OCI-M1 (cell line): ENCODE data around the gene SEMA3B.
"Not testable (repeated sequence)": the region's sequence is repeated elsewhere in the genome, so short reads cannot be mapped to it uniquely, and the experiment has no call there.

Experiments
- DNase-seq: peaks from one replicate; lab custom pipeline; 2025; lab: John Stamatoyannopoulos, UW

SEMA3B gene

GRCh38 chr3:50258979-50259378 lies 10.0 kb upstream of the SEMA3B start:
- no peak for DNase-seq

GRCh38 chr3:50259432-50260026 lies 9.4 kb upstream of the SEMA3B start:
- DNase-seq = no peak

- peak; percentile 89 for DNase-seq
Measured at GRCh38 chr3:50260027-50260941, 8.7 kb upstream of the SEMA3B start.

GRCh38 chr3:50260942-50261441 lies 8.0 kb upstream of the SEMA3B start:
- no peak for DNase-seq

GRCh38 chr3:50261505-50261904 lies 7.4 kb upstream of the SEMA3B start:
- no peak for DNase-seq

- not testable (repeated sequence) for DNase-seq
Measured at GRCh38 chr3:50262200-50262599, 6.7 kb upstream of the SEMA3B start.

- DNase-seq = no peak
Measured at GRCh38 chr3:50262778-50263177, 6.2 kb upstream of the SEMA3B start.

GRCh38 chr3:50263478-50264382 lies 5.2 kb upstream of the SEMA3B start:
- no peak for DNase-seq

- DNase-seq = no peak
Measured at GRCh38 chr3:50264383-50264963, 4.5 kb upstream of the SEMA3B start.

GRCh38 chr3:50264964-50265485 lies 3.9 kb upstream of the SEMA3B start:
- DNase-seq = no peak

- DNase-seq = no peak
Measured at GRCh38 chr3:50265571-50265970, 3.4 kb upstream of the SEMA3B start.

- DNase-seq = no peak
Measured at GRCh38 chr3:50266017-50266416, 2.9 kb upstream of the SEMA3B start.

GRCh38 chr3:50266836-50267235 lies 2.1 kb upstream of the SEMA3B start:
- DNase-seq = no peak

- DNase-seq = no peak
Measured at GRCh38 chr3:50267280-50267913, 1.6 kb upstream of the SEMA3B start.

GRCh38 chr3:50268276-50268675 lies 671 bp upstream of the SEMA3B start:
- no peak for DNase-seq

- no peak for DNase-seq
Measured at GRCh38 chr3:50269460-50269859, 513 bp downstream of the SEMA3B start.

- DNase-seq = no peak
Measured at GRCh38 chr3:50269977-50270413, 1.0 kb downstream of the SEMA3B start.

GRCh38 chr3:50270422-50271224 lies 1.7 kb downstream of the SEMA3B start:
- DNase-seq = no peak

GRCh38 chr3:50271314-50271936 lies 2.5 kb downstream of the SEMA3B start:
- DNase-seq = no peak

- DNase-seq = not testable (repeated sequence)
Measured at GRCh38 chr3:50272538-50272910, 3.6 kb downstream of the SEMA3B start.
